HCT116 (cell line): ENCODE measurements around the gene KRT86. TPM values are rescaled to one million over a fixed set of nuclear protein-coding genes. Genes with fewer than 3 reads are reported as not detected.

Experiments used
- ATAC-seq: fragments of 200-7000 bp; cut with Tn5 transposase; 2 replicates; pipeline ENCODE4 v1.9.1; 2020; ENCODE audit warnings: mild to moderate bottlenecking, moderate library complexity
- BruUV-seq: library from RNA; stranded (reverse); fragments of 400-500 nt; replicated peaks from 2 replicates; lab custom pipeline; 2021; lab: Mats Ljungman, UMichigan
- CTCF ChIA-PET: fragments of 300-600 bp; sonication (Branson Sonifier 250); formaldehyde crosslinking; loops from one replicate; lab custom pipeline; 2021; ENCODE audit warnings: antibody characterized with exemption; lab: Charles Lee
- POLR2A ChIA-PET: fragments of 300-600, 350-600 bp; sonication (Branson Sonifier 250); formaldehyde crosslinking; loops from one replicate; lab custom pipeline; 2021; ENCODE audit warnings: antibody characterized with exemption; lab: Charles Lee
- RAD21 ChIA-PET, 2 experiments: fragments of 300-600 bp; sonication (Branson Sonifier 250); formaldehyde crosslinking; loops; one replicate each; lab custom pipeline; 2023; ENCODE audit warnings: low total read pairs in 2 of 2; ENCODE audit not compliant: uncharacterized antibody in 2 of 2, unreplicated experiment in 2 of 2, low non-redundant PET in 1 of 2; lab: Charles Lee
- DNase-seq: peaks from one replicate; pipeline ENCODE4 v3.0.0-alpha.2; 2010; ENCODE audit warnings: low read depth, low spot score
- H2AFZ ChIP-seq: fragments of 200-600 bp; shearing (Covaris generic), sonication (generic); 2 replicates; pipeline ENCODE4 v1.6.1; 2017; ENCODE audit warnings: low read depth, mixed run types, mixed read lengths, antibody characterized with exemption, low read length; ENCODE audit not compliant: poor library complexity, severe bottlenecking
- H3K27ac ChIP-seq: 2 replicates; pipeline ENCODE4 v1.5.1; 2012; ENCODE audit warnings: low read depth, low read length
- H3K27me3 ChIP-seq: fragments of 200-600 bp; sonication (generic); 2 replicates; pipeline ENCODE4 v1.6.1; 2016; ENCODE audit warnings: mixed run types, low read length, mixed read lengths; ENCODE audit not compliant: insufficient read depth
- H3K36me3 ChIP-seq, 2 experiments: fragments of 200-500 bp in 1 of 2; fragments of 200-600 bp in 1 of 2; sonication (Bioruptor generic) in 1 of 2; sonication (generic) in 1 of 2; 2 replicates each; pipeline versions ENCODE4 v1.5.1 to v1.6.1; 2014 to 2016; ENCODE audit warnings: low read length in 2 of 2, inconsistent platforms in 1 of 2, mixed read lengths in 1 of 2, mixed run types in 1 of 2; ENCODE audit not compliant: insufficient read depth in 2 of 2, control insufficient read depth in 1 of 2
- H3K4me1 ChIP-seq, 2 experiments: fragments of 200-600 bp in 1 of 2; sonication (generic) in 1 of 2; 2 replicates each; pipeline versions ENCODE4 v1.5.1 to v1.6.1; 2012 to 2017; ENCODE audit warnings: low read length in 2 of 2, inconsistent platforms in 1 of 2, mild to moderate bottlenecking in 1 of 2, mixed read lengths in 1 of 2, mixed run types in 1 of 2, moderate library complexity in 1 of 2; ENCODE audit not compliant: insufficient read depth in 2 of 2, control insufficient read depth in 1 of 2
- H3K4me2 ChIP-seq: fragments of 200-600 bp; sonication (generic); 2 replicates; pipeline ENCODE4 v1.6.1; 2017; ENCODE audit warnings: mixed run types, low read length, mixed read lengths
- H3K4me3 ChIP-seq, 2 experiments: fragments of 200-600 bp in 1 of 2; sonication (generic) in 1 of 2; replicated peaks in 1 of 2; 2 replicates each; pipeline ENCODE4 v1.5.1; 2011 to 2016; ENCODE audit warnings: low read length in 2 of 2, control low read depth in 1 of 2, low read depth in 1 of 2, mild to moderate bottlenecking in 1 of 2, mixed read lengths in 1 of 2, mixed run types in 1 of 2
- H3K79me2 ChIP-seq: fragments of 200-600 bp; sonication (generic); 2 replicates; pipeline ENCODE4 v1.6.1; 2017; ENCODE audit warnings: mild to moderate bottlenecking, mixed run types, low read length, moderate library complexity, mixed read lengths; ENCODE audit not compliant: insufficient read depth
- H3K9ac ChIP-seq: fragments of 200-600 bp; sonication (generic); 2 replicates; pipeline ENCODE4 v1.6.1; 2016; ENCODE audit warnings: low read length, mixed read lengths
- H3K9me2 ChIP-seq: fragments of 200-600 bp; sonication (generic), shearing (Covaris generic); 2 replicates; pipeline ENCODE4 v1.6.1; 2017; ENCODE audit warnings: mixed run types, mild to moderate bottlenecking, moderate library complexity; ENCODE audit not compliant: insufficient read depth
- H3K9me3 ChIP-seq, 2 experiments: fragments of 200-500 bp in 1 of 2; fragments of 200-600 bp in 1 of 2; sonication (Bioruptor generic) in 1 of 2; sonication (generic) in 1 of 2; 2 replicates each; pipeline ENCODE4 v1.6.1; 2014 to 2017; ENCODE audit warnings: low read length in 2 of 2, mixed read lengths in 2 of 2, inconsistent platforms in 1 of 2, low read depth in 1 of 2, mild to moderate bottlenecking in 1 of 2, mixed run types in 1 of 2, moderate library complexity in 1 of 2; ENCODE audit not compliant: control insufficient read depth in 1 of 2, insufficient read depth in 1 of 2
- H4K20me1 ChIP-seq: fragments of 200-600 bp; sonication (generic), shearing (Covaris generic); 2 replicates; pipeline ENCODE4 v1.6.1; 2017; ENCODE audit warnings: mixed run types, mild to moderate bottlenecking, moderate library complexity; ENCODE audit not compliant: insufficient read depth
- CBX3 ChIP-seq: IDR thresholded peaks from 2 replicates; pipeline ENCODE4 v1.6.1; 2012; ENCODE audit warnings: low read depth
- CEBPB ChIP-seq: IDR thresholded peaks from 2 replicates; pipeline ENCODE4 v1.6.1; 2012; ENCODE audit warnings: low read depth
- EGR1 ChIP-seq: IDR thresholded peaks from 2 replicates; pipeline ENCODE4 v1.6.1; 2012; ENCODE audit warnings: low read depth
- ELF1 ChIP-seq: IDR thresholded peaks from 2 replicates; pipeline ENCODE4 v1.6.1; 2012; ENCODE audit warnings: low read depth, borderline replicate concordance
- EZH2phosphoT487 ChIP-seq: fragments of 200-600 bp; IDR thresholded peaks from 2 replicates; pipeline ENCODE4 v1.6.1; 2018; ENCODE audit warnings: antibody characterized with exemption, borderline replicate concordance
- FOSL1 ChIP-seq: IDR thresholded peaks from 2 replicates; pipeline ENCODE4 v1.6.1; 2012; ENCODE audit warnings: low read depth
- JUND ChIP-seq: IDR thresholded peaks from 2 replicates; pipeline ENCODE4 v1.6.1; 2012
- POLR2A ChIP-seq: IDR thresholded peaks from 2 replicates; pipeline ENCODE4 v1.7.0; 2011; ENCODE audit warnings: borderline replicate concordance; ENCODE audit not compliant: insufficient read depth, insufficient read length; ENCODE audit errors: extremely low read depth
- RAD21 ChIP-seq: IDR thresholded peaks from 2 replicates; pipeline ENCODE4 v1.6.1; 2012; ENCODE audit warnings: low read depth, mild to moderate bottlenecking
- SP1 ChIP-seq: IDR thresholded peaks from 2 replicates; pipeline ENCODE4 v1.6.1; 2012; ENCODE audit warnings: low read depth
- SRF ChIP-seq: IDR thresholded peaks from 2 replicates; pipeline ENCODE4 v1.6.1; 2012; ENCODE audit warnings: low read depth
- TCF7L2 ChIP-seq: IDR thresholded peaks from 2 replicates; pipeline ENCODE4 v1.7.0; 2011; ENCODE audit warnings: borderline replicate concordance, inconsistent platforms; ENCODE audit not compliant: insufficient read depth, insufficient read length; ENCODE audit errors: extremely low read depth
- YY1 ChIP-seq: IDR thresholded peaks from 2 replicates; pipeline ENCODE4 v1.6.1; 2011; ENCODE audit warnings: low read length, low read depth, moderate library complexity, mild to moderate bottlenecking; ENCODE audit not compliant: insufficient replicate concordance; ENCODE audit errors: extremely low read depth
- ZNF274 ChIP-seq: fragments of 200-500 bp; sonication (Bioruptor generic); IDR thresholded peaks from 2 replicates; pipeline ENCODE4 v1.6.1; 2014; ENCODE audit warnings: mild to moderate bottlenecking, low read depth, low read length, inconsistent platforms
- intact Hi-C: fragments of 100-400 bp; cut with micrococcal nuclease; formaldehyde crosslinking; loops from 2 replicates; pipeline ENCODE4 v1.10.0; 2022
- total RNA-seq: library from RNA; stranded (reverse); gene quantifications from one replicate; pipeline ENCODE4 v1.2.1, GENCODE V29; 2021; ENCODE audit not compliant: unreplicated experiment
- TF ChIP-seq, protein P1 (sequence below): IDR thresholded peaks from 2 replicates; pipeline ENCODE4 v1.6.1; 2012
- TF ChIP-seq, protein P2 (sequence below): IDR thresholded peaks from 2 replicates; pipeline ENCODE4 v1.6.1; 2011; ENCODE audit warnings: mild to moderate bottlenecking, low read length, moderate library complexity; ENCODE audit not compliant: insufficient replicate concordance; ENCODE audit errors: extremely low read depth
- TF ChIP-seq, protein P3 (sequence below), 3 experiments: fragments of 200-600 bp in 1 of 3; sonication (generic) in 1 of 3; IDR thresholded peaks in 2 of 3; conservative IDR thresholded peaks in 1 of 3; 2 replicates each; pipeline ENCODE4 v1.5.1; 2012 to 2017; ENCODE audit warnings: low read depth in 2 of 3, low read length in 2 of 3, antibody characterized with exemption in 1 of 3, borderline replicate concordance in 1 of 3, control low read depth in 1 of 3, mild to moderate bottlenecking in 1 of 3, mixed read lengths in 1 of 3, mixed run types in 1 of 3, moderate library complexity in 1 of 3; ENCODE audit not compliant: insufficient read depth in 1 of 3
- TF ChIP-seq, protein P4 (sequence below): IDR thresholded peaks from 2 replicates; pipeline ENCODE4 v1.6.1; 2012; ENCODE audit warnings: low read depth
- TF ChIP-seq, protein P5 (sequence below): IDR thresholded peaks from 2 replicates; pipeline ENCODE4 v1.6.1; 2012

Gene KRT86
- total RNA-seq, 1 experiment from 2014 or later, result 1.5 TPM

DNA sequence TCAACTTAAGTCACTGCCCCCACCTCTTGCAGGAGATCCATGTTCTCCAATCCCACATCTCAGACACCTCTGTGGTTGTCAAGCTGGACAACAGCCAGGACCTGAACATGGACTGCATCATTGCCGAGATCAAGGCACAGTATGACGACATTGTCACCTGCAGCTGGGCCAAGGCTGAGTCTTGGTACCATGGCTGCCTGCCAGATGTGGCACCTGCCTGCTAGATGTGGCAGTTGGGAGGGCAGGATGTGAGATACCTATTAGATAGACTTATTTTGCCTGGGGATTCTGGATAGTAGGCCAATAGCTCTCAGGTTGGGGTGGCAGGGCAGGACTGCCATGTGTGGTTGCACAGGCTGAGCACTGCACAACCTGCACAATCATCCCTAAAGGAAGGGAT, 7.9 kb upstream of the KRT86 start:
- Histone ChIP-seq H3K9me3 (no peaks in the 10 kb centered on the region), H3K36me3 (no peaks in the 10 kb centered on the region), H4K20me1 (no peaks in the 10 kb centered on the region)
- TF ChIP-seq JUND (no peak), ZNF274 (no peak), CBX3 (no peak), FOSL1 (no peak), POLR2A (no peak), SRF (no peak), TCF7L2 (no peak), YY1 (no peak), ELF1 (no peak), CEBPB (no peak), EZH2phosphoT487 (no peak), SP1 (no peak), EGR1 (no peak), RAD21 (no peak)
- TF ChIP-seq, protein P1, sequence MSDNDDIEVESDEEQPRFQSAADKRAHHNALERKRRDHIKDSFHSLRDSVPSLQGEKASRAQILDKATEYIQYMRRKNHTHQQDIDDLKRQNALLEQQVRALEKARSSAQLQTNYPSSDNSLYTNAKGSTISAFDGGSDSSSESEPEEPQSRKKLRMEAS, result no peak
- TF ChIP-seq, protein P2, sequence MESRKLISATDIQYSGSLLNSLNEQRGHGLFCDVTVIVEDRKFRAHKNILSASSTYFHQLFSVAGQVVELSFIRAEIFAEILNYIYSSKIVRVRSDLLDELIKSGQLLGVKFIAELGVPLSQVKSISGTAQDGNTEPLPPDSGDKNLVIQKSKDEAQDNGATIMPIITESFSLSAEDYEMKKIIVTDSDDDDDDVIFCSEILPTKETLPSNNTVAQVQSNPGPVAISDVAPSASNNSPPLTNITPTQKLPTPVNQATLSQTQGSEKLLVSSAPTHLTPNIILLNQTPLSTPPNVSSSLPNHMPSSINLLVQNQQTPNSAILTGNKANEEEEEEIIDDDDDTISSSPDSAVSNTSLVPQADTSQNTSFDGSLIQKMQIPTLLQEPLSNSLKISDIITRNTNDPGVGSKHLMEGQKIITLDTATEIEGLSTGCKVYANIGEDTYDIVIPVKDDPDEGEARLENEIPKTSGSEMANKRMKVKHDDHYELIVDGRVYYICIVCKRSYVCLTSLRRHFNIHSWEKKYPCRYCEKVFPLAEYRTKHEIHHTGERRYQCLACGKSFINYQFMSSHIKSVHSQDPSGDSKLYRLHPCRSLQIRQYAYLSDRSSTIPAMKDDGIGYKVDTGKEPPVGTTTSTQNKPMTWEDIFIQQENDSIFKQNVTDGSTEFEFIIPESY, result no peak
- TF ChIP-seq, protein P3, sequence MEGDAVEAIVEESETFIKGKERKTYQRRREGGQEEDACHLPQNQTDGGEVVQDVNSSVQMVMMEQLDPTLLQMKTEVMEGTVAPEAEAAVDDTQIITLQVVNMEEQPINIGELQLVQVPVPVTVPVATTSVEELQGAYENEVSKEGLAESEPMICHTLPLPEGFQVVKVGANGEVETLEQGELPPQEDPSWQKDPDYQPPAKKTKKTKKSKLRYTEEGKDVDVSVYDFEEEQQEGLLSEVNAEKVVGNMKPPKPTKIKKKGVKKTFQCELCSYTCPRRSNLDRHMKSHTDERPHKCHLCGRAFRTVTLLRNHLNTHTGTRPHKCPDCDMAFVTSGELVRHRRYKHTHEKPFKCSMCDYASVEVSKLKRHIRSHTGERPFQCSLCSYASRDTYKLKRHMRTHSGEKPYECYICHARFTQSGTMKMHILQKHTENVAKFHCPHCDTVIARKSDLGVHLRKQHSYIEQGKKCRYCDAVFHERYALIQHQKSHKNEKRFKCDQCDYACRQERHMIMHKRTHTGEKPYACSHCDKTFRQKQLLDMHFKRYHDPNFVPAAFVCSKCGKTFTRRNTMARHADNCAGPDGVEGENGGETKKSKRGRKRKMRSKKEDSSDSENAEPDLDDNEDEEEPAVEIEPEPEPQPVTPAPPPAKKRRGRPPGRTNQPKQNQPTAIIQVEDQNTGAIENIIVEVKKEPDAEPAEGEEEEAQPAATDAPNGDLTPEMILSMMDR (IDR thresholded peaks at IDR 0.05 in 2 of 3, conservative IDR thresholded peaks at IDR 0.05 in 1 of 3; ENCODE audit: borderline replicate concordance in 1 of 3, insufficient read depth in 1 of 3, low read depth in 2 of 3, low read length in 2 of 3), result no peak
- TF ChIP-seq, protein P4, sequence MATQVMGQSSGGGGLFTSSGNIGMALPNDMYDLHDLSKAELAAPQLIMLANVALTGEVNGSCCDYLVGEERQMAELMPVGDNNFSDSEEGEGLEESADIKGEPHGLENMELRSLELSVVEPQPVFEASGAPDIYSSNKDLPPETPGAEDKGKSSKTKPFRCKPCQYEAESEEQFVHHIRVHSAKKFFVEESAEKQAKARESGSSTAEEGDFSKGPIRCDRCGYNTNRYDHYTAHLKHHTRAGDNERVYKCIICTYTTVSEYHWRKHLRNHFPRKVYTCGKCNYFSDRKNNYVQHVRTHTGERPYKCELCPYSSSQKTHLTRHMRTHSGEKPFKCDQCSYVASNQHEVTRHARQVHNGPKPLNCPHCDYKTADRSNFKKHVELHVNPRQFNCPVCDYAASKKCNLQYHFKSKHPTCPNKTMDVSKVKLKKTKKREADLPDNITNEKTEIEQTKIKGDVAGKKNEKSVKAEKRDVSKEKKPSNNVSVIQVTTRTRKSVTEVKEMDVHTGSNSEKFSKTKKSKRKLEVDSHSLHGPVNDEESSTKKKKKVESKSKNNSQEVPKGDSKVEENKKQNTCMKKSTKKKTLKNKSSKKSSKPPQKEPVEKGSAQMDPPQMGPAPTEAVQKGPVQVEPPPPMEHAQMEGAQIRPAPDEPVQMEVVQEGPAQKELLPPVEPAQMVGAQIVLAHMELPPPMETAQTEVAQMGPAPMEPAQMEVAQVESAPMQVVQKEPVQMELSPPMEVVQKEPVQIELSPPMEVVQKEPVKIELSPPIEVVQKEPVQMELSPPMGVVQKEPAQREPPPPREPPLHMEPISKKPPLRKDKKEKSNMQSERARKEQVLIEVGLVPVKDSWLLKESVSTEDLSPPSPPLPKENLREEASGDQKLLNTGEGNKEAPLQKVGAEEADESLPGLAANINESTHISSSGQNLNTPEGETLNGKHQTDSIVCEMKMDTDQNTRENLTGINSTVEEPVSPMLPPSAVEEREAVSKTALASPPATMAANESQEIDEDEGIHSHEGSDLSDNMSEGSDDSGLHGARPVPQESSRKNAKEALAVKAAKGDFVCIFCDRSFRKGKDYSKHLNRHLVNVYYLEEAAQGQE, result no peak
- TF ChIP-seq, protein P5, sequence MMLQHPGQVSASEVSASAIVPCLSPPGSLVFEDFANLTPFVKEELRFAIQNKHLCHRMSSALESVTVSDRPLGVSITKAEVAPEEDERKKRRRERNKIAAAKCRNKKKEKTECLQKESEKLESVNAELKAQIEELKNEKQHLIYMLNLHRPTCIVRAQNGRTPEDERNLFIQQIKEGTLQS, result no peak
- TF ChIP-seq, all 23 proteins: peak for 0
- Histone ChIP-seq H3K4me1 (peaks cover 0 to 1% of the 10 kb centered on the region in 2 experiments; a peak in 2 of 4 replicates), H3K9me2 (no peaks in the 10 kb centered on the region), H3K4me3 (no peak overlapping the region), H3K4me2 (no peak overlapping the region), H3K27ac (no peak overlapping the region), H3K9ac (no peak overlapping the region), H3K79me2 (no peaks in the 10 kb centered on the region), H2AFZ (no peak overlapping the region), H3K27me3 (no peaks in the 10 kb centered on the region)
- ChIA-PET CTCF (interaction anchor here (2.0 kb wide), 1 partner anchor 13 kb away, joined by 7 read pairs; no protein-coding TSS in a partner anchor), POLR2A (interaction anchor here (1.8 kb wide), 1 partner anchor 14 kb away, joined by 5 read pairs; no protein-coding TSS in a partner anchor), RAD21 (no interaction called here)
- DNase-seq, result no peak
- intact Hi-C loops, result no loop called here
- no peak for ATAC-seq
- no TSS peak for BruUV-seq
